Measurements from ENCODE around the gene PTPRT.

DNA sequence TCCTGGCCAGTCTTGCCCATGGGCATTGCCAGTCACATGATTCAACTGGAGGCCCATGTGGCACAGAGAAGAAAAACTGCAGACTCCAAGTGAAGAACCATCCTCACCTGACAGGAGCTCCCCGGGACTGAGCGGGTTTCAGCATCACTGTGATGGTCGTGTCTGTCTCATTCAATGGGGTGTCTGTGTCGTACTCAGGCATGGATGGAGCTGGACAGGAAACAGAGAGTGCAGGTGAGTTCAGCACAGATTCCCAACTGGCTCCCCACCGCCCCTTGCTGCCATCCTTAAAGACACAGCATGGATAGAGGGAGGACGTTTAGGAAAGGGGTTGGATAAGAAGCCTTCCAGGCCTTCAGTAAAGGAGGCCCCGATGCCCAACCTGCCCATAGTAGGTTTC lies 839.2 kb downstream of the PTPRT start:
- TF ChIP-seq CTCF (IDR thresholded peaks at IDR 0.05) (no peak), POLR2AphosphoS5 (IDR thresholded peaks at IDR 0.05; ENCODE audit: low read depth, low read length) (no peak), REST (IDR thresholded peaks at IDR 0.05; ENCODE audit: insufficient read depth in 1 of 2, low read depth in 2 of 2, low read length in 1 of 2) (no peak), SIN3A (IDR thresholded peaks at IDR 0.05; ENCODE audit: borderline replicate concordance, insufficient read depth, low read depth, low read length) (no peak)

All from Panc1 (cell line).